Stomach smooth muscle (tissue), 2 donors: ENCODE measurements around the gene USP7.

Experiments used
- H3K27ac ChIP-seq: one replicate; pipeline ENCODE4 v1.7.0; 2013; ENCODE audit warnings: mild to moderate bottlenecking, low read length, inconsistent platforms
- H3K27me3 ChIP-seq, 2 donors: one replicate each; pipeline ENCODE4 v1.7.0; 2013; ENCODE audit warnings: low read length in 2 of 2; ENCODE audit not compliant: insufficient read depth in 2 of 2, control insufficient read depth in 1 of 2
- H3K36me3 ChIP-seq, 2 donors: one replicate each; pipeline ENCODE4 v1.7.0; 2013; ENCODE audit warnings: low read length in 2 of 2; ENCODE audit not compliant: control insufficient read depth in 2 of 2, insufficient read depth in 2 of 2
- H3K4me1 ChIP-seq: one replicate; pipeline ENCODE4 v1.7.0; 2013; ENCODE audit warnings: low read length; ENCODE audit not compliant: control insufficient read depth, insufficient read depth
- H3K4me3 ChIP-seq, 2 donors: one replicate each; pipeline ENCODE4 v1.7.0; 2013; ENCODE audit warnings: low read length in 2 of 2
- H3K9ac ChIP-seq, 2 donors: one replicate each; pipeline ENCODE4 v1.7.0; 2013; ENCODE audit warnings: low read length in 2 of 2, mild to moderate bottlenecking in 1 of 2
- H3K9me3 ChIP-seq, 2 donors: one replicate each; pipeline ENCODE4 v1.7.0; 2013; ENCODE audit warnings: low read length in 2 of 2; ENCODE audit not compliant: control insufficient read depth in 2 of 2
- donor health status: healthy.
- donor health status: Pancreatic carcinoma.

The USP7 gene

GRCh38 chr16:8963821-8964441 lies at the start of gene USP7:
TSS of gene USP7 (minus strand) at chr16:8963906. CDS start at chr16:8963285, 621 bp downstream.
- H3K4me1 ChIP-seq: peaks cover 37% of the 10 kb centered on the region

GRCh38 chr16:9013508-9013864 lies 49.8 kb upstream of the USP7 start:
- H3K27ac ChIP-seq: no peak overlapping the region
- H3K9ac ChIP-seq: no peak overlapping the region
- H3K36me3 ChIP-seq: no peaks in the 10 kb centered on the region
- H3K4me3 ChIP-seq: peak overlapping the region in 1 of 2 donors; percentile 8
- H3K4me1 ChIP-seq: peaks cover 4% of the 10 kb centered on the region
- peaks cover 7 to 8% of the 10 kb centered on the region in 2 donors for H3K9me3 ChIP-seq
- peaks cover 0 to 10% of the 10 kb centered on the region in 2 donors for H3K27me3 ChIP-seq

More at GRCh38 chr16:8963821-8964441, at the start of gene USP7:
- Histone ChIP-seq H3K9me3 (no peaks in the 10 kb centered on the region), H3K36me3 (no peaks in the 10 kb centered on the region), H3K27ac (peak within 1 kb of the TSS; percentile 31), H3K4me3 (peak within 1 kb of the TSS; percentile 67 to 80), H3K27me3 (no peaks in the 10 kb centered on the region), H3K9ac (peak within 1 kb of the TSS; percentile 71 to 73)

- Histone ChIP-seq H3K4me1 (peaks cover 5% of the 10 kb centered on the region), H3K4me3 (peak overlapping the region in 1 of 2 donors; percentile 8), H3K36me3 (no peaks in the 10 kb centered on the region), H3K27ac (no peak overlapping the region), H3K27me3 (peaks cover 0 to 10% of the 10 kb centered on the region in 2 donors), H3K9me3 (peaks cover 7 to 8% of the 10 kb centered on the region in 2 donors), H3K9ac (no peak overlapping the region)
Observed at GRCh38 chr16:9012848-9013507, 49.3 kb upstream of the USP7 start.

- Histone ChIP-seq H3K9ac (no peak overlapping the region), H3K36me3 (no peaks in the 10 kb centered on the region), H3K4me1 (peaks cover 5% of the 10 kb centered on the region), H3K27ac (no peak overlapping the region), H3K27me3 (peaks cover 0 to 10% of the 10 kb centered on the region in 2 donors), H3K4me3 (no peak overlapping the region), H3K9me3 (peaks cover 7 to 8% of the 10 kb centered on the region in 2 donors)
Observed at GRCh38 chr16:9012330-9012729, 48.6 kb upstream of the USP7 start.

GRCh38 chr16:9008601-9009260 lies 45.0 kb upstream of the USP7 start:
- Histone ChIP-seq H3K9ac (peak overlapping the region in 1 of 2 donors; percentile 29), H3K27me3 (peaks cover 0 to 10% of the 10 kb centered on the region in 2 donors), H3K9me3 (no peaks in the 10 kb centered on the region), H3K4me1 (peaks cover 5% of the 10 kb centered on the region), H3K4me3 (peak overlapping the region; percentile 1 to 63), H3K36me3 (no peaks in the 10 kb centered on the region), H3K27ac (no peak overlapping the region)

- H3K36me3 ChIP-seq: no peaks in the 10 kb centered on the region
- H3K9ac ChIP-seq: no peak overlapping the region
- H3K9me3 ChIP-seq: no peaks in the 10 kb centered on the region
- peaks cover 5% of the 10 kb centered on the region for H3K4me1 ChIP-seq
- H3K4me3 ChIP-seq: no peak overlapping the region
- H3K27ac ChIP-seq: no peak overlapping the region
- H3K27me3 ChIP-seq: peaks cover 0 to under 1% of the 10 kb centered on the region in 2 donors
Observed at GRCh38 chr16:9007177-9007794, 43.6 kb upstream of the USP7 start.

GRCh38 chr16:9004183-9004582 lies 40.5 kb upstream of the USP7 start:
- Histone ChIP-seq H3K9ac (no peak overlapping the region), H3K4me1 (peaks cover 5% of the 10 kb centered on the region), H3K4me3 (no peak overlapping the region), H3K27ac (no peak overlapping the region), H3K9me3 (no peaks in the 10 kb centered on the region), H3K27me3 (no peaks in the 10 kb centered on the region), H3K36me3 (no peaks in the 10 kb centered on the region)

- no peak overlapping the region for H3K4me3 ChIP-seq
- H3K9ac ChIP-seq: no peak overlapping the region
- H3K27me3 ChIP-seq: no peaks in the 10 kb centered on the region
- peaks cover 3% of the 10 kb centered on the region for H3K4me1 ChIP-seq
- H3K27ac ChIP-seq: no peak overlapping the region
- no peaks in the 10 kb centered on the region for H3K9me3 ChIP-seq
- H3K36me3 ChIP-seq: no peaks in the 10 kb centered on the region
Observed at GRCh38 chr16:9003763-9004162, 40.1 kb upstream of the USP7 start.

- H3K27me3 ChIP-seq: no peaks in the 10 kb centered on the region
- H3K4me1 ChIP-seq: no peaks in the 10 kb centered on the region
- H3K9ac ChIP-seq: no peak overlapping the region
- H3K36me3 ChIP-seq: no peaks in the 10 kb centered on the region
- no peaks in the 10 kb centered on the region for H3K9me3 ChIP-seq
- no peak overlapping the region for H3K4me3 ChIP-seq
- H3K27ac ChIP-seq: no peak overlapping the region
Observed at GRCh38 chr16:9003322-9003721, 39.6 kb upstream of the USP7 start.

GRCh38 chr16:9002042-9002441 lies 38.3 kb upstream of the USP7 start:
- no peaks in the 10 kb centered on the region for H3K27me3 ChIP-seq
- no peak overlapping the region for H3K4me3 ChIP-seq
- H3K9me3 ChIP-seq: no peaks in the 10 kb centered on the region
- no peak overlapping the region for H3K27ac ChIP-seq
- no peak overlapping the region for H3K9ac ChIP-seq
- no peaks in the 10 kb centered on the region for H3K36me3 ChIP-seq
- no peaks in the 10 kb centered on the region for H3K4me1 ChIP-seq
